Left lung (tissue), 10 donors: Measurements from ENCODE around the gene CDK2AP2. TPM values are rescaled to one million over a fixed set of nuclear protein-coding genes. Genes with fewer than 3 reads are reported as not detected.

ENCODE experiments used
- ATAC-seq: fragments of 200-7000 bp; cut with Tn5 transposase; one replicate; pipeline ENCODE4 v1.9.1; 2020; ENCODE audit warnings: moderate library complexity
- DNase-seq, 4 donors: peaks; one replicate each; pipeline ENCODE4 v3.0.0-alpha.2; 2013 to 2020
- H3K27ac ChIP-seq, 2 donors: fragments of 200-600 bp; sonication (generic) in 1 of 2; one replicate each; pipeline versions ENCODE4 v1.5.0 to v1.8.0; 2020 to 2021
- H3K27me3 ChIP-seq, 2 donors: fragments of 200-600 bp; sonication (generic) in 1 of 2; one replicate each; pipeline versions ENCODE4 v1.5.0 to v1.8.0; 2020 to 2021
- H3K36me3 ChIP-seq, 2 donors: fragments of 200-600 bp; sonication (generic) in 1 of 2; one replicate each; pipeline versions ENCODE4 v1.5.0 to v1.8.0; 2020 to 2021
- H3K4me1 ChIP-seq, 2 donors: fragments of 200-600 bp; one replicate each; pipeline ENCODE4 v1.8.0; 2021
- H3K4me3 ChIP-seq, 2 donors: fragments of 200-600 bp; sonication (generic) in 1 of 2; one replicate each; pipeline versions ENCODE4 v1.5.0 to v1.8.0; 2020 to 2021; ENCODE audit warnings: mild to moderate bottlenecking in 1 of 2
- H3K9me3 ChIP-seq, 2 donors: fragments of 200-600 bp; sonication (generic) in 1 of 2; one replicate each; pipeline versions ENCODE4 v1.5.0 to v1.8.0; 2020 to 2021
- CTCF ChIP-seq, 2 donors: fragments of 200-600 bp; sonication (generic) in 1 of 2; IDR thresholded peaks; one replicate each; pipeline versions ENCODE4 v1.5.0 to v1.8.0; 2021; ENCODE audit warnings: antibody characterized with exemption in 2 of 2
- intact Hi-C, 2 donors: fragments of 100-400 bp; cut with DNase I; formaldehyde crosslinking; loops; one replicate each; pipeline versions ENCODE4 v1.11.2 to v1.14.2; 2022
- polyA plus RNA-seq, 6 donors: library from polyadenylated mRNA; unstranded; fragments of 120-200 nt; gene quantifications; one replicate each; pipeline ENCODE4 v1.2.1, GENCODE V29; 2013; ENCODE audit not compliant: insufficient read length in 6 of 6
- total RNA-seq, 2 donors: library from RNA; stranded (reverse); fragmentation: NEBNext Ultra II Directional; extraction: Animal tissue kit (Norgen Biotek cat#: 25700); gene quantifications; one replicate each; pipeline ENCODE4 v1.2.1, GENCODE V29; 2021
- donor health status: DM: no; HTN: yes; CAD: no.
- donor health status: DM: no; HTN: no; CAD: no.

CDK2AP2 gene
- total and polyA plus RNA-seq, 8 donors = 25.8 to 92.8 (median 33.4) TPM

DNA sequence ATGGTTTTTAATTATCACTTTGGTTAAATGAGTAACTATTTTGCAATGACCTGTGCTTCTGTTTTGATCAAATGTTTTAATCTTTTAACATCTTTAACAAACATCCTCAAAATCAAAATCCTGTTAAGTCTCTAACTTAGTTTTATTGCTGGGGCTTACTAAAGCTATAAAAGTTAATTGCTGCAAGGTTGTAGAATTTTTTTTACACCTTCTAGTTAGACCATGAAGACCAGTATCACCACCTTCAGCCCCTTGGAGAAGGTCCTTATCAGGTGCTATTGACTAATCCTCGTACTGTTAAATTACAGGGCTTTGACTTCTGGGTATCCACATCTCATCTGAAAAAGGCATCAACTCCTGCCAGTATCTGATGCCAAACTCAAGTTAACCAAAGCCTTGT, 27.6 kb upstream of the CDK2AP2 start:
- no peaks in the 10 kb centered on the region for H3K36me3 ChIP-seq
- H3K4me1 ChIP-seq = no peaks in the 10 kb centered on the region
- DNase-seq (no peak), ATAC-seq (no peak)
- intact Hi-C loops = no loop called here
- H3K4me3 ChIP-seq = no peak overlapping the region
- peaks cover 0 to 21% of the 10 kb centered on the region in 2 donors for H3K9me3 ChIP-seq
- no peaks in the 10 kb centered on the region for H3K27me3 ChIP-seq
- TF ChIP-seq CTCF (IDR thresholded peaks at IDR 0.05) = no peak
- H3K27ac ChIP-seq = no peak overlapping the region

DNA sequence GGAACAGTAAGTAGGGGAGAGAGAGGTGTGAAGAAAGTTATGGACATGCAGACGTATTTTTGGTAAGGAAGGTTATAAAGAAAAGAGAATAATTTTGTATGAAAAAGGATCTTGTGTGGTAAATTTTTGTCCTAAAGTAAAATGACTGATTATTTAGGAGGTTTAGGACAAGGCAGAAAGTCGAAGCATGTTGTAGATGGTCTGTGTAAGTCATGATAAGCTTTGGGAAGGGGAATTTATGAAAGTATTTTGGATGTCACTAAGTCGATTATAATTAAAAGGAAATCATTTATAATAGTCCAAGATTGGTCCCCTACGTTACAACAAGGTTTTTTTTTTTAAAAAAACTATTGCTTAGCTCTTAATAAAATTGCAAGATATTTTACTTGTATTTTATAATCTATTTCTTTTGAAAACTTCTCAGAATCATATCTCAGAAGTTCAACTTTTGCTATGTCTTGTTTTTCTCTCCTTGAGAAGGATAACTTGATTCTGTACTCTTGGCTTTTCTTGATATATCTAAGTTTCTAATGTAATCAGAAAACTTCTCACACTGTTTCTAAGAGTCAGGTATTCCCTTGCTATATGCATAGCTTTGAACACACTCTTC, 26.2 kb upstream of the CDK2AP2 start:
- Histone ChIP-seq H3K27ac (no peak overlapping the region), H3K27me3 (no peaks in the 10 kb centered on the region), H3K4me1 (no peaks in the 10 kb centered on the region), H3K36me3 (no peaks in the 10 kb centered on the region), H3K4me3 (no peak overlapping the region), H3K9me3 (peaks cover 0 to 21% of the 10 kb centered on the region in 2 donors)
- ATAC-seq = no peak
- no peak for DNase-seq
- TF ChIP-seq CTCF (IDR thresholded peaks at IDR 0.05) = no peak
- intact Hi-C loops = no loop called here

- TF ChIP-seq CTCF (IDR thresholded peaks at IDR 0.05) = no peak
- Histone ChIP-seq H3K27ac (no peak overlapping the region), H3K4me3 (no peak overlapping the region), H3K4me1 (no peaks in the 10 kb centered on the region), H3K9me3 (peaks cover 0 to 21% of the 10 kb centered on the region in 2 donors), H3K36me3 (no peaks in the 10 kb centered on the region), H3K27me3 (no peaks in the 10 kb centered on the region)
- intact Hi-C loops = no loop called here
- no peak for DNase-seq
- no peak for ATAC-seq
Observed at GRCh38 chr11:67532889-67533288, 24.9 kb upstream of the CDK2AP2 start.

DNA sequence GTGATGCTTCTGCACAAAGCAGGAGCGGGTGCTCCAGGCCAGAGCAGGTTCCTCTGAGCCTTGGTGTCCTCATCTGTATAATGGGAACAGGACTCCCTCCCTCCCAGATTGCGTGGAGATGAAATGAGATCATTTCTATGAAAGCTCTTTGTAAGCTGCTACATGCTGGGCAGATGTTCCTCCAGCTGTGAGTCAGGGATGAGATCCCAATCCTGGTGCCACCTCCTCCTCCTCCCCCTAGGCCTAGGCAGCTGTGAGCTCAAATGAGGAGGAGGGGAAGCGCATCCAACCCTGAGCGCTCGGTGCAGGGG, 22.3 kb upstream of the CDK2AP2 start:
- no peak overlapping the region for H3K4me3 ChIP-seq
- no peaks in the 10 kb centered on the region for H3K36me3 ChIP-seq
- DNase-seq (no peak), ATAC-seq (no peak)
- TF ChIP-seq CTCF (IDR thresholded peaks at IDR 0.05) = no peak
- no peak overlapping the region for H3K27ac ChIP-seq
- intact Hi-C loops = no loop called here
- peaks cover 0 to 21% of the 10 kb centered on the region in 2 donors for H3K9me3 ChIP-seq
- no peaks in the 10 kb centered on the region for H3K27me3 ChIP-seq
- no peaks in the 10 kb centered on the region for H3K4me1 ChIP-seq

DNA sequence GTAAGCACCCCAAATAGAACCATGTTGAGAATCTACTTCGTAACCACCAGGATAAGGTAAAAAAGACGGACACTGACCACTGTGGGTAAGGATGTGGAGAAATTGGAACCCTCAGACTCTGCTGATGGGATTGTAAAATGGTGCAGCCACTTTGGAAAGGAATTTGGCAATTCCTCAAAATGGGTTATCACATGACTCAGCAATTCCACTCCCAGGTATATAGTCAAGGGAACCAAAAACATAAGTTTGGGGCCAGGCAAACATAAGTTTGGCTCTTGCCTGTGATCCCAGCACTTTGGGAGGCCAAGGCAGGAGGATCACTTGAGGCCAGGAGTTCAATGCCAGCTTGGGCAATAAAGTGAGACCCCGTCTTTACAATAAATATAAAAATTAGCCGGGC, 20.4 kb upstream of the CDK2AP2 start:
- TF ChIP-seq CTCF (IDR thresholded peaks at IDR 0.05) = no peak
- DNase-seq (no peak), ATAC-seq (no peak)
- Histone ChIP-seq H3K4me3 (no peak overlapping the region), H3K27ac (no peak overlapping the region), H3K9me3 (peaks cover 0 to 5% of the 10 kb centered on the region in 2 donors), H3K4me1 (no peaks in the 10 kb centered on the region), H3K27me3 (peaks cover 0 to 8% of the 10 kb centered on the region in 2 donors), H3K36me3 (no peaks in the 10 kb centered on the region)
- intact Hi-C loops = no loop called here
